Measurements from ENCODE around the gene NAPEPLD.
A peak's percentile ranks its signal among the peaks of the same experiment; 100 is the strongest.
"Not testable (repeated sequence)": the region's sequence is repeated elsewhere in the genome, so short reads cannot be mapped to it uniquely, and the experiment has no call there.

NAPEPLD gene

GRCh38 chr7:103058122-103058521 lies 90.8 kb downstream of the NAPEPLD start:
- no peak overlapping the region for H3K9ac ChIP-seq (ENCODE audit: low read length)
- no peak overlapping the region for H2AFZ ChIP-seq (ENCODE audit: low read depth, low read length)
- H3K27me3 ChIP-seq (ENCODE audit: control insufficient read depth in 1 of 2, insufficient read depth in 1 of 2, low read length in 2 of 2), result no peaks in the 10 kb centered on the region
- H3K23ac ChIP-seq (ENCODE audit: low read length in 2 of 2), result no peak overlapping the region
- no peak overlapping the region for H2BK15ac ChIP-seq (ENCODE audit: low read depth, poor library complexity, severe bottlenecking)
- H2BK120ac ChIP-seq (ENCODE audit: low read depth, low read length), result no peak overlapping the region
- H3K14ac ChIP-seq (ENCODE audit: low read length in 2 of 2), result no peak overlapping the region
- no peak overlapping the region for H3K4me3 ChIP-seq (ENCODE audit: insufficient read depth in 1 of 2, low read depth in 1 of 2, low read length in 2 of 2)
- DNase-seq, result no peak
- no peak overlapping the region for H3K18ac ChIP-seq (ENCODE audit: low read depth in 1 of 2, low read length in 2 of 2)
- H3K27ac ChIP-seq (ENCODE audit: low read length, poor library complexity, severe bottlenecking), result no peak overlapping the region
- peaks cover 13% of the 10 kb centered on the region for H3K79me1 ChIP-seq (replicated peaks; ENCODE audit: low read length, poor library complexity, severe bottlenecking)
- H2AK5ac ChIP-seq (ENCODE audit: low read length, severe bottlenecking), result peak overlapping the region; percentile 27
- no peaks in the 10 kb centered on the region for H3K9me3 ChIP-seq (ENCODE audit: control insufficient read depth, low read length)
- H3K4me1 ChIP-seq (ENCODE audit: control insufficient read depth, insufficient read depth, low read depth, low read length), result peaks cover 4% of the 10 kb centered on the region
- no peak overlapping the region for H3K4me2 ChIP-seq (ENCODE audit: low read length, poor library complexity, severe bottlenecking)
- no peak overlapping the region for H3K4ac ChIP-seq (ENCODE audit: low read depth in 1 of 2, low read length in 2 of 2)
- H2BK12ac ChIP-seq (ENCODE audit: low read length in 2 of 2), result no peak overlapping the region
- H4K91ac ChIP-seq (ENCODE audit: low read length), result no peak overlapping the region
- H4K8ac ChIP-seq (ENCODE audit: low read length), result no peak overlapping the region
- H2BK5ac ChIP-seq (ENCODE audit: low read depth, low read length, poor library complexity, severe bottlenecking), result no peak overlapping the region
- no peaks in the 10 kb centered on the region for H3K36me3 ChIP-seq (ENCODE audit: control insufficient read depth in 1 of 2, insufficient read depth in 2 of 2, low read depth in 1 of 2, low read length in 2 of 2)

- H2BK15ac ChIP-seq (ENCODE audit: low read depth, poor library complexity, severe bottlenecking); H2AFZ ChIP-seq (ENCODE audit: low read depth, low read length); H3K9me3 ChIP-seq (ENCODE audit: control insufficient read depth, low read length); H4K8ac ChIP-seq (ENCODE audit: low read length); H3K18ac ChIP-seq (ENCODE audit: low read depth in 1 of 2, low read length in 2 of 2); H2BK120ac ChIP-seq (ENCODE audit: low read depth, low read length); H3K9ac ChIP-seq (ENCODE audit: low read length); H2BK5ac ChIP-seq (ENCODE audit: low read depth, low read length, poor library complexity, severe bottlenecking); H2BK12ac ChIP-seq (ENCODE audit: low read length in 2 of 2); H3K27me3 ChIP-seq (ENCODE audit: control insufficient read depth in 1 of 2, insufficient read depth in 1 of 2, low read length in 2 of 2); H4K91ac ChIP-seq (ENCODE audit: low read length); H3K79me1 ChIP-seq (replicated peaks; ENCODE audit: low read length, poor library complexity, severe bottlenecking); H2AK5ac ChIP-seq (ENCODE audit: low read length, severe bottlenecking); H3K4me2 ChIP-seq (ENCODE audit: low read length, poor library complexity, severe bottlenecking); DNase-seq; H3K36me3 ChIP-seq (ENCODE audit: control insufficient read depth in 1 of 2, insufficient read depth in 2 of 2, low read depth in 1 of 2, low read length in 2 of 2); H3K4me1 ChIP-seq (ENCODE audit: control insufficient read depth, insufficient read depth, low read depth, low read length); H3K4me3 ChIP-seq (ENCODE audit: insufficient read depth in 1 of 2, low read depth in 1 of 2, low read length in 2 of 2); H3K23ac ChIP-seq (ENCODE audit: low read length in 2 of 2); H3K14ac ChIP-seq (ENCODE audit: low read length in 2 of 2); H3K4ac ChIP-seq (ENCODE audit: low read depth in 1 of 2, low read length in 2 of 2); H3K27ac ChIP-seq (ENCODE audit: low read length, poor library complexity, severe bottlenecking): not testable (repeated sequence)
- no CpG with 5 or more reads among the region's 1 CpG for WGBS
Measured at GRCh38 chr7:103056006-103056405, 92.9 kb downstream of the NAPEPLD start.

- Histone ChIP-seq H3K23ac (ENCODE audit: low read length in 2 of 2) (no peak overlapping the region), H3K36me3 (ENCODE audit: control insufficient read depth in 1 of 2, insufficient read depth in 2 of 2, low read depth in 1 of 2, low read length in 2 of 2) (no peaks in the 10 kb centered on the region), H3K14ac (ENCODE audit: low read length in 2 of 2) (no peak overlapping the region), H3K27me3 (ENCODE audit: control insufficient read depth in 1 of 2, insufficient read depth in 1 of 2, low read length in 2 of 2) (no peaks in the 10 kb centered on the region), H3K9me3 (ENCODE audit: control insufficient read depth, low read length) (peaks cover 23% of the 10 kb centered on the region), H3K4me1 (ENCODE audit: control insufficient read depth, insufficient read depth, low read depth, low read length) (no peaks in the 10 kb centered on the region), H3K18ac (ENCODE audit: low read depth in 1 of 2, low read length in 2 of 2) (no peak overlapping the region), H2BK15ac (ENCODE audit: low read depth, poor library complexity, severe bottlenecking) (no peak overlapping the region), H2BK5ac (ENCODE audit: low read depth, low read length, poor library complexity, severe bottlenecking) (no peak overlapping the region), H3K4ac (ENCODE audit: low read depth in 1 of 2, low read length in 2 of 2) (no peak overlapping the region), H2BK12ac (ENCODE audit: low read length in 2 of 2) (no peak overlapping the region), H4K8ac (ENCODE audit: low read length) (no peak overlapping the region), H4K91ac (ENCODE audit: low read length) (no peak overlapping the region), H2AFZ (ENCODE audit: low read depth, low read length) (no peak overlapping the region), H3K27ac (ENCODE audit: low read length, poor library complexity, severe bottlenecking) (no peak overlapping the region), H3K4me3 (ENCODE audit: insufficient read depth in 1 of 2, low read depth in 1 of 2, low read length in 2 of 2) (no peak overlapping the region), H3K79me1 (replicated peaks; ENCODE audit: low read length, poor library complexity, severe bottlenecking) (peaks cover 1% of the 10 kb centered on the region), H2AK5ac (ENCODE audit: low read length, severe bottlenecking) (no peak overlapping the region), H3K4me2 (ENCODE audit: low read length, poor library complexity, severe bottlenecking) (no peak overlapping the region), H2BK120ac (ENCODE audit: low read depth, low read length) (no peak overlapping the region), H3K9ac (ENCODE audit: low read length) (no peak overlapping the region)
- no peak for DNase-seq
- 91% methylated on average over 6 of the region's 6 CpGs for WGBS
Measured at GRCh38 chr7:103051519-103051918, 97.4 kb downstream of the NAPEPLD start.

Measured in mesenchymal stem cell (in vitro differentiated cells and primary cell).